NCI-H748 treated with DMSO at 0.1 percent for 48 hours (cell line): ENCODE measurements around the gene SLC22A31.

Source experiments
- DNase-seq: peaks from one replicate; lab custom pipeline; 2025; lab: John Stamatoyannopoulos, UW

The SLC22A31 gene

GRCh38 chr16:89149386-89149785, 51.0 kb downstream of the SLC22A31 start:
- no peak for DNase-seq

- no peak for DNase-seq
Measured at GRCh38 chr16:89147085-89147817, 53.1 kb downstream of the SLC22A31 start.

GRCh38 chr16:89146211-89147005, 53.9 kb downstream of the SLC22A31 start:
- no peak for DNase-seq
